Esophagus muscularis mucosa (tissue), 4 donors: ENCODE data around the gene JMJD7.

Source experiments
- CTCF ChIP-seq, 3 experiments: fragments of 200-600 bp in 2 of 3; fragments of 450-650 bp in 1 of 3; sonication (generic) in 2 of 3; IDR thresholded peaks; one replicate each; pipeline ENCODE4 v1.5.1; 2017 to 2019; ENCODE audit warnings: antibody characterized with exemption in 3 of 3, mild to moderate bottlenecking in 2 of 3, moderate library complexity in 1 of 3
- EP300 ChIP-seq: sonication (generic); formaldehyde crosslinking; IDR thresholded peaks from one replicate; pipeline ENCODE4 v1.6.1; 2017; ENCODE audit warnings: antibody characterized with exemption
- POLR2A ChIP-seq: fragments of 450-650 bp; IDR thresholded peaks from one replicate; pipeline ENCODE4 v1.6.1; 2017; ENCODE audit warnings: antibody characterized with exemption, moderate library complexity, mild to moderate bottlenecking, low read depth
- POLR2AphosphoS5 ChIP-seq, 2 donors: sonication (generic); formaldehyde crosslinking; IDR thresholded peaks; one replicate each; pipeline ENCODE4 v1.6.1; 2017; ENCODE audit warnings: antibody characterized with exemption in 2 of 2

DNA sequence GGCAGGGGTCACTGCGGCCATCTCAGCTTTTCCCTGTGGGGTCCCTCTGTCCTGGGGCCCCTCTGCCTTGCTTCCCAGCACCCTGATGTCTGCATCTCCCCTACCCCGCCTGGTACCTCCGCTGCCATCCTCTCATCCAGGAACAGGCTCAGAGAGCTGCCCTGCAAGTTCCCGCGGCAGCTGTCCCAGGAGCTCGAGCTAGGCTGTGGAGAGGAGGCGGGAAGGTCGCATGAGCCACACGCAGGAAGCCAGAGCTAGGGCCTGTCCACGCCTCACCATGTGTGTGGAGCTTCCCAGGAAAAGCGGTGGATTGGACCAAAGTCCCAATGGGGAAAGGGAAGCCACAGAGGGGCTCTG lies 23.3 kb downstream of the JMJD7 start:
- TF ChIP-seq CTCF (IDR thresholded peaks at IDR 0.05) (no peak), POLR2A (no peak), POLR2AphosphoS5 (IDR thresholded peaks at IDR 0.05) (no peak), EP300 (no peak)
